Measurements from ENCODE around the gene RARRES2. TPM values are rescaled to one million over a fixed set of nuclear protein-coding genes. Genes with fewer than 3 reads are reported as not detected.

RARRES2 gene
- total RNA-seq, 1 donor from 2014 or later, result not detected

DNA sequence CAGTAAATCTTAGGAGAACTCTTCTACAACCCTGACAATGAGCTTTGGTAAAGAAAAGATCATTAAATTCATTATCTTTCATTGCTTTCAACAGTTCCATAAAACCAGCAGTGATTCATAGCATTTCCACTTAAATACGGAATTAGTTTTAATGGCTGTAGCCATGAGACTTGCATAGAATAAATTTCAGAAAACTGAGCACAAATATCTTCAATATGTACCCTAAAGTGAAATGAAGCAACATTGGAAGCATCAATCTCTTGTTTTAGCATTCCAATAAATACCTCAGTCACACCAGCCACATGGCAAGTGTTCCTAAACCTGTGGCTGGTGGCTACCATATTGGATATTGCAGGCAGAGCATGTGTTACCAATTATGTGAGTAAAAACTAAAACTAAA is 3.6 kb upstream of the RARRES2 start:
- H3K9me3 Mint-ChIP-seq, result peaks cover 4% of the 10 kb centered on the region
- ATAC-seq (ENCODE audit: low read depth), result no peak

DNA sequence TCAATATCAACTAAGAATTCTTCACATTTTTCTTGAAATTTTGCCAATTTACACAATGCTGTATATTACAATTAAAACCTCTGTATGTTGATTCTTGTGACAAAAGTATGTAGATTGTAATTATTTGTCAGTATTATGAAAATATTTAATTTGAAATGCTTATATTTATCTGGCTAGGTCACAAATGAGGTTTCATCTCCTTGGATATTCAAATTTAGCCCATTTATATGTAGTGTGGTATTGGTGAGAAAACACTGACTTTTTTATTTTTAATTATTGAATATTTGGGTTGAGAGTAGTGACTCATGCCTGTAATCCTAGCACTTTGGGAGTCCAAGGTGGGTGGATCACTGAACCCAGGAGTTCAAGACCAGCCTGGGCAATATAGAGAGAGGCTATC is 2.9 kb upstream of the RARRES2 start:
- no peak overlapping the region for H3K27ac Mint-ChIP-seq
- CTCF ChIA-PET, result no interaction called here
- intact Hi-C loops (cut with micrococcal nuclease), result no loop called here

More for the DNA sequence above, 3.6 kb upstream of the RARRES2 start:
- ChIA-PET CTCF (no interaction called here), POLR2A (no interaction called here)
- no peak overlapping the region for H3K4me3 Mint-ChIP-seq
- peaks cover 27% of the 10 kb centered on the region for H3K27me3 Mint-ChIP-seq
- DNase-seq, result no peak
- intact Hi-C loops (cut with micrococcal nuclease), result no loop called here
- TF ChIP-seq, protein P1, sequence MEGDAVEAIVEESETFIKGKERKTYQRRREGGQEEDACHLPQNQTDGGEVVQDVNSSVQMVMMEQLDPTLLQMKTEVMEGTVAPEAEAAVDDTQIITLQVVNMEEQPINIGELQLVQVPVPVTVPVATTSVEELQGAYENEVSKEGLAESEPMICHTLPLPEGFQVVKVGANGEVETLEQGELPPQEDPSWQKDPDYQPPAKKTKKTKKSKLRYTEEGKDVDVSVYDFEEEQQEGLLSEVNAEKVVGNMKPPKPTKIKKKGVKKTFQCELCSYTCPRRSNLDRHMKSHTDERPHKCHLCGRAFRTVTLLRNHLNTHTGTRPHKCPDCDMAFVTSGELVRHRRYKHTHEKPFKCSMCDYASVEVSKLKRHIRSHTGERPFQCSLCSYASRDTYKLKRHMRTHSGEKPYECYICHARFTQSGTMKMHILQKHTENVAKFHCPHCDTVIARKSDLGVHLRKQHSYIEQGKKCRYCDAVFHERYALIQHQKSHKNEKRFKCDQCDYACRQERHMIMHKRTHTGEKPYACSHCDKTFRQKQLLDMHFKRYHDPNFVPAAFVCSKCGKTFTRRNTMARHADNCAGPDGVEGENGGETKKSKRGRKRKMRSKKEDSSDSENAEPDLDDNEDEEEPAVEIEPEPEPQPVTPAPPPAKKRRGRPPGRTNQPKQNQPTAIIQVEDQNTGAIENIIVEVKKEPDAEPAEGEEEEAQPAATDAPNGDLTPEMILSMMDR (IDR thresholded peaks at IDR 0.05), result no peak
- H3K4me1 Mint-ChIP-seq, result peaks cover 12% of the 10 kb centered on the region
- no peaks in the 10 kb centered on the region for H3K36me3 Mint-ChIP-seq (ENCODE audit: low read depth)
- H3K27ac Mint-ChIP-seq, result no peak overlapping the region

DNA sequence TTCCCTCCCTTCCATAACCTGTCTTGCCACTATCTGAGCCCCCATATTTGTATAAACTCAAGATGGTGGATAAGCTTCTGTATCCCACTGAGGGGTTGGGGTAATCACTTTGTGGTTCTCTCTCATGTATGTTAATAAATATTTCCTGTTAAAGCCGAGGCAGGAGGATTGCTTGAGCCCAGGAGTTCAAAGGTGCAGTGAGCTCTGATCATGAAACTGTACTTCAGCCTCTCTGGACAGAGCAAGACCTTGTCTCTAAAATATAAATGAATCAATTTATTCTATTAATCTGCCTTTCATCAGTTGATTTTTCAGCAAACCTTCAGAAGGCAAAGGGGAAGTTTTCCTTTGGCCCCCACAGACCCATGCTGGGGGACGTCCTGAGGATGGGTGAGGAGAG is 1.8 kb upstream of the RARRES2 start:
- H3K27me3 Mint-ChIP-seq, result peaks cover 34% of the 10 kb centered on the region
- CTCF ChIA-PET, result no interaction called here

More for the DNA sequence above, 2.9 kb upstream of the RARRES2 start:
- POLR2A ChIA-PET, result no interaction called here
- ATAC-seq (ENCODE audit: low read depth), result no peak
- Mint-ChIP-seq H3K4me1 (peaks cover 19% of the 10 kb centered on the region), H3K36me3 (ENCODE audit: low read depth) (no peaks in the 10 kb centered on the region), H3K27me3 (peaks cover 34% of the 10 kb centered on the region), H3K9me3 (peaks cover 4% of the 10 kb centered on the region), H3K4me3 (no peak overlapping the region)
- no peak for DNase-seq
- TF ChIP-seq, protein P1 (IDR thresholded peaks at IDR 0.05), result no peak

DNA sequence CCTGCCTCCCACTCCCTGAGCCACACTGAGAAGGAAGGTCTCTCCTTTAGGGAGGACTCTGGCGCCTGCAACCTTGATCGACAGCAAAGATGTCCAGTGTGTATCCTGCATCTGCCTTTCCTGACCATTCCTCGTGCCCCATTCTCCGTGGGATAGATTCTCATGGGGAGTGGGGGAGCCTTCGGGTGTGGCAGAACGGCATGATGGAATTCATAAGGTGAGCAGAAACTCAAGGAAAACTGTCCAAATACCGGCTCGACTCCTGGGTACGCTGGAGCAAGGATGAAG is 636 bp upstream of the RARRES2 start:
- ATAC-seq (ENCODE audit: low read depth), result no peak
- peaks cover 23% of the 10 kb centered on the region for H3K4me1 Mint-ChIP-seq
- intact Hi-C loops (cut with micrococcal nuclease), result no loop called here
- CTCF ChIA-PET, result no interaction called here
- no peak overlapping the region for H3K27ac Mint-ChIP-seq
- H3K9me3 Mint-ChIP-seq, result peaks cover 4% of the 10 kb centered on the region
- peak overlapping the region; percentile 24 for H3K4me3 Mint-ChIP-seq
- TF ChIP-seq, protein P1 (IDR thresholded peaks at IDR 0.05), result no peak
- peaks cover 32% of the 10 kb centered on the region for H3K27me3 Mint-ChIP-seq
- H3K36me3 Mint-ChIP-seq (ENCODE audit: low read depth), result peaks cover 7% of the 10 kb centered on the region
- POLR2A ChIA-PET, result no interaction called here
- no peak for DNase-seq

More for the DNA sequence above, 1.8 kb upstream of the RARRES2 start:
- POLR2A ChIA-PET, result no interaction called here
- ATAC-seq (ENCODE audit: low read depth) (no peak), DNase-seq (no peak)
- intact Hi-C loops (cut with micrococcal nuclease), result no loop called here
- Mint-ChIP-seq H3K4me3 (no peak overlapping the region), H3K27ac (no peak overlapping the region), H3K4me1 (peaks cover 23% of the 10 kb centered on the region), H3K36me3 (ENCODE audit: low read depth) (no peaks in the 10 kb centered on the region), H3K9me3 (peaks cover 4% of the 10 kb centered on the region)
- TF ChIP-seq, protein P1 (IDR thresholded peaks at IDR 0.05), result no peak

DNA sequence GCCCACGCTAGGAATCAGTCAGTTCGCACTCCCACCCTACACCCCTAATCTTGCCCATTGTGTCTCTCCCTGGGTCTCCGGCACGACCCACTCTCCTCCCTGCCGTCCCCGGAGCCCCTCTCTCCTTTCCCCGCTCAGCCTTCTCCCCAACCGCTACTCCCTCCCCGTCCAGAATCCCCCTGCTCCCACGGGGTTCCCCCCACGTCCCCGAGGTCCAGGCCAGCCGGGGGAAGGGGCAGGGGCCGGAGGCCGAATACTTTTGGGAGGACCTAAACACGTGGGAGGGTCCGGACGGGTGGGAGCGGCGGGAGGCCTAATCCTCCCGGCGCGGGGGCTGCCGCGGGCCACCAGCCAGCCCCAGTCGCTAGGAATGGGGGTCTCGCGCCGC is 560 bp downstream of the RARRES2 start:
- POLR2A ChIA-PET, result no interaction called here
- TF ChIP-seq, protein P1 (IDR thresholded peaks at IDR 0.05), result no peak
- H3K4me3 Mint-ChIP-seq, result no peak overlapping the region

More for the DNA sequence above, 560 bp downstream of the RARRES2 start:
- CTCF ChIA-PET, result no interaction called here
- intact Hi-C loops (cut with micrococcal nuclease), result no loop called here
- peaks cover 10% of the 10 kb centered on the region for H3K36me3 Mint-ChIP-seq (ENCODE audit: low read depth)
- H3K4me1 Mint-ChIP-seq, result peaks cover 23% of the 10 kb centered on the region
- H3K9me3 Mint-ChIP-seq, result peaks cover 4% of the 10 kb centered on the region
- DNase-seq (no peak), ATAC-seq (ENCODE audit: low read depth) (no peak)
- H3K27me3 Mint-ChIP-seq, result peaks cover 25% of the 10 kb centered on the region
- no peak overlapping the region for H3K27ac Mint-ChIP-seq

Data from activated B cell treated with CpG ODN at 0.5 μM for 24 hours (primary cell).